DND-41 (cell line): ENCODE results near the gene TP63.

ENCODE experiments used
- CTCF ChIP-seq: IDR thresholded peaks from 2 replicates; pipeline ENCODE4 v1.5.1; 2012; ENCODE audit warnings: borderline replicate concordance, low read length, moderate library complexity, mild to moderate bottlenecking; ENCODE audit not compliant: poor library complexity, severe bottlenecking; ENCODE audit errors: extremely low read depth
- EZH2 ChIP-seq: IDR thresholded peaks from 3 replicates; pipeline ENCODE4 v1.6.1; 2012; ENCODE audit warnings: borderline replicate concordance, low read depth, mild to moderate bottlenecking, moderate library complexity, low read length, inconsistent platforms; ENCODE audit not compliant: severe bottlenecking

- TF ChIP-seq CTCF (no peak), EZH2 (no peak)
These were observed 56.3 kb downstream of the TP63 start for GRCh38 chr3:189687475-189687874.
